ENCODE results near the gene SNX25. TPM values are rescaled to one million over a fixed set of nuclear protein-coding genes. Genes with fewer than 3 reads are reported as not detected.
"Not testable (repeated sequence)": the region's sequence is repeated elsewhere in the genome, so short reads cannot be mapped to it uniquely, and the experiment has no call there.

Gene SNX25
- total RNA-seq, 2 experiments from 2014 or later: 12.4 to 14.3 TPM

GRCh38 chr4:185362570-185362969 lies 153.2 kb downstream of the SNX25 start:
- H3K9me3 Mint-ChIP-seq, H3K4me1 Mint-ChIP-seq, DNase-seq, H3K27ac Mint-ChIP-seq, H3K27me3 Mint-ChIP-seq, H3K4me3 Mint-ChIP-seq, H3K36me3 Mint-ChIP-seq: not testable (repeated sequence)

- Mint-ChIP-seq H3K36me3 (peaks cover 3% of the 10 kb centered on the region), H3K4me3 (no peak overlapping the region), H3K4me1 (no peaks in the 10 kb centered on the region), H3K27me3 (no peaks in the 10 kb centered on the region), H3K27ac (no peak overlapping the region), H3K9me3 (no peaks in the 10 kb centered on the region)
- no peak for DNase-seq
Measured at GRCh38 chr4:185363251-185363650, 153.9 kb downstream of the SNX25 start.

- H3K4me3 Mint-ChIP-seq: no peak overlapping the region
- DNase-seq: no peak
- no peaks in the 10 kb centered on the region for H3K4me1 Mint-ChIP-seq
- no peak overlapping the region for H3K27ac Mint-ChIP-seq
- peaks cover 2% of the 10 kb centered on the region for H3K36me3 Mint-ChIP-seq
- no peaks in the 10 kb centered on the region for H3K27me3 Mint-ChIP-seq
- no peaks in the 10 kb centered on the region for H3K9me3 Mint-ChIP-seq
Measured at GRCh38 chr4:185364886-185365285, 155.5 kb downstream of the SNX25 start.

GRCh38 chr4:185369731-185370130 lies 160.3 kb downstream of the SNX25 start:
- H3K9me3 Mint-ChIP-seq: no peaks in the 10 kb centered on the region
- no peak overlapping the region for H3K27ac Mint-ChIP-seq
- H3K27me3 Mint-ChIP-seq: no peaks in the 10 kb centered on the region
- DNase-seq: no peak
- no peaks in the 10 kb centered on the region for H3K4me1 Mint-ChIP-seq
- no peaks in the 10 kb centered on the region for H3K36me3 Mint-ChIP-seq
- no peak overlapping the region for H3K4me3 Mint-ChIP-seq

GRCh38 chr4:185370268-185370949 lies 161.0 kb downstream of the SNX25 start:
- H3K27ac Mint-ChIP-seq: no peak overlapping the region
- no peaks in the 10 kb centered on the region for H3K36me3 Mint-ChIP-seq
- H3K9me3 Mint-ChIP-seq: no peaks in the 10 kb centered on the region
- no peaks in the 10 kb centered on the region for H3K4me1 Mint-ChIP-seq
- H3K4me3 Mint-ChIP-seq: no peak overlapping the region
- H3K27me3 Mint-ChIP-seq: no peaks in the 10 kb centered on the region
- DNase-seq: no peak

- H3K27me3 Mint-ChIP-seq: no peaks in the 10 kb centered on the region
- peaks cover 2% of the 10 kb centered on the region for H3K36me3 Mint-ChIP-seq
- H3K4me1 Mint-ChIP-seq: no peaks in the 10 kb centered on the region
- H3K9me3 Mint-ChIP-seq: no peaks in the 10 kb centered on the region
- no peak overlapping the region for H3K27ac Mint-ChIP-seq
- H3K4me3 Mint-ChIP-seq: no peak overlapping the region
- DNase-seq: no peak
Measured at GRCh38 chr4:185371702-185372101, 162.3 kb downstream of the SNX25 start.

- H3K36me3 Mint-ChIP-seq: peaks cover 13% of the 10 kb centered on the region
- no peaks in the 10 kb centered on the region for H3K27me3 Mint-ChIP-seq
- DNase-seq: no peak
- no peaks in the 10 kb centered on the region for H3K4me1 Mint-ChIP-seq
- no peak overlapping the region for H3K4me3 Mint-ChIP-seq
- H3K9me3 Mint-ChIP-seq: no peaks in the 10 kb centered on the region
- H3K27ac Mint-ChIP-seq: no peak overlapping the region
Measured at GRCh38 chr4:185374027-185374426, 164.6 kb downstream of the SNX25 start.

- H3K4me1 Mint-ChIP-seq: no peaks in the 10 kb centered on the region
- H3K9me3 Mint-ChIP-seq: no peaks in the 10 kb centered on the region
- peaks cover 13% of the 10 kb centered on the region for H3K36me3 Mint-ChIP-seq
- H3K4me3 Mint-ChIP-seq: no peak overlapping the region
- no peak overlapping the region for H3K27ac Mint-ChIP-seq
- no peaks in the 10 kb centered on the region for H3K27me3 Mint-ChIP-seq
- DNase-seq: no peak
Measured at GRCh38 chr4:185374573-185374972, 165.2 kb downstream of the SNX25 start.

GRCh38 chr4:185378264-185378663 lies 168.9 kb downstream of the SNX25 start:
- Mint-ChIP-seq H3K27ac (no peak overlapping the region), H3K36me3 (peaks cover 28% of the 10 kb centered on the region), H3K9me3 (peaks cover 9% of the 10 kb centered on the region), H3K4me1 (no peaks in the 10 kb centered on the region), H3K4me3 (no peak overlapping the region), H3K27me3 (peaks cover 3% of the 10 kb centered on the region)
- no peak for DNase-seq

- no peak overlapping the region for H3K27ac Mint-ChIP-seq
- peaks cover 32% of the 10 kb centered on the region for H3K36me3 Mint-ChIP-seq
- DNase-seq: no peak
- H3K9me3 Mint-ChIP-seq: peaks cover 9% of the 10 kb centered on the region
- no peak overlapping the region for H3K4me3 Mint-ChIP-seq
- H3K27me3 Mint-ChIP-seq: peaks cover 15% of the 10 kb centered on the region
- peaks cover 5% of the 10 kb centered on the region for H3K4me1 Mint-ChIP-seq
Measured at GRCh38 chr4:185379326-185380295, 170.2 kb downstream of the SNX25 start.

- Mint-ChIP-seq H3K4me1 (peaks cover 11% of the 10 kb centered on the region), H3K27me3 (peaks cover 22% of the 10 kb centered on the region)
- DNase-seq: no peak
Measured at GRCh38 chr4:185380320-185380719, 170.9 kb downstream of the SNX25 start.

GRCh38 chr4:185381288-185382196 lies 172.1 kb downstream of the SNX25 start:
- no peak overlapping the region for H3K27ac Mint-ChIP-seq
- H3K27me3 Mint-ChIP-seq: peaks cover 27% of the 10 kb centered on the region
- H3K36me3 Mint-ChIP-seq: peaks cover 31% of the 10 kb centered on the region
- no peak for DNase-seq
- peaks cover 12% of the 10 kb centered on the region for H3K4me1 Mint-ChIP-seq
- H3K9me3 Mint-ChIP-seq: peaks cover 9% of the 10 kb centered on the region
- H3K4me3 Mint-ChIP-seq: no peak overlapping the region

More at GRCh38 chr4:185380320-185380719, 170.9 kb downstream of the SNX25 start:
- Mint-ChIP-seq H3K36me3 (peaks cover 32% of the 10 kb centered on the region), H3K4me3 (no peak overlapping the region), H3K27ac (no peak overlapping the region), H3K9me3 (peaks cover 9% of the 10 kb centered on the region)

GRCh38 chr4:185382754-185383153 lies 173.4 kb downstream of the SNX25 start:
- Mint-ChIP-seq H3K4me1 (peaks cover 12% of the 10 kb centered on the region), H3K9me3 (peaks cover 9% of the 10 kb centered on the region), H3K4me3 (no peak overlapping the region), H3K27me3 (peaks cover 27% of the 10 kb centered on the region), H3K27ac (no peak overlapping the region), H3K36me3 (peaks cover 26% of the 10 kb centered on the region)
- DNase-seq: no peak

GRCh38 chr4:185383451-185383850 lies 174.1 kb downstream of the SNX25 start:
- H3K4me1 Mint-ChIP-seq: peaks cover 12% of the 10 kb centered on the region
- no peak overlapping the region for H3K4me3 Mint-ChIP-seq
- H3K27ac Mint-ChIP-seq: no peak overlapping the region
- DNase-seq: no peak
- peaks cover 27% of the 10 kb centered on the region for H3K27me3 Mint-ChIP-seq
- H3K9me3 Mint-ChIP-seq: peaks cover 9% of the 10 kb centered on the region
- peaks cover 23% of the 10 kb centered on the region for H3K36me3 Mint-ChIP-seq

- peaks cover 27% of the 10 kb centered on the region for H3K27me3 Mint-ChIP-seq
- H3K4me3 Mint-ChIP-seq: no peak overlapping the region
- peaks cover 9% of the 10 kb centered on the region for H3K9me3 Mint-ChIP-seq
- peaks cover 12% of the 10 kb centered on the region for H3K4me1 Mint-ChIP-seq
- peaks cover 20% of the 10 kb centered on the region for H3K36me3 Mint-ChIP-seq
- H3K27ac Mint-ChIP-seq: no peak overlapping the region
- DNase-seq: no peak
Measured at GRCh38 chr4:185384061-185384460, 174.7 kb downstream of the SNX25 start.

All from activated naive CD8-positive, alpha-beta T cell treated with anti-CD3 and anti-CD28 coated beads for 36 hours (primary cell).